Stomach smooth muscle (tissue), 2 donors: ENCODE data around the gene ARIH1.

Source experiments
- H3K27ac ChIP-seq: one replicate; pipeline ENCODE4 v1.7.0; 2013; ENCODE audit warnings: mild to moderate bottlenecking, low read length, inconsistent platforms
- H3K27me3 ChIP-seq, 2 donors: one replicate each; pipeline ENCODE4 v1.7.0; 2013; ENCODE audit warnings: low read length in 2 of 2; ENCODE audit not compliant: insufficient read depth in 2 of 2, control insufficient read depth in 1 of 2
- H3K36me3 ChIP-seq, 2 donors: one replicate each; pipeline ENCODE4 v1.7.0; 2013; ENCODE audit warnings: low read length in 2 of 2; ENCODE audit not compliant: control insufficient read depth in 2 of 2, insufficient read depth in 2 of 2
- H3K4me1 ChIP-seq: one replicate; pipeline ENCODE4 v1.7.0; 2013; ENCODE audit warnings: low read length; ENCODE audit not compliant: control insufficient read depth, insufficient read depth
- H3K4me3 ChIP-seq, 2 donors: one replicate each; pipeline ENCODE4 v1.7.0; 2013; ENCODE audit warnings: low read length in 2 of 2
- H3K9ac ChIP-seq, 2 donors: one replicate each; pipeline ENCODE4 v1.7.0; 2013; ENCODE audit warnings: low read length in 2 of 2, mild to moderate bottlenecking in 1 of 2
- H3K9me3 ChIP-seq, 2 donors: one replicate each; pipeline ENCODE4 v1.7.0; 2013; ENCODE audit warnings: low read length in 2 of 2; ENCODE audit not compliant: control insufficient read depth in 2 of 2
- donor health status: healthy.
- donor health status: Pancreatic carcinoma.

The ARIH1 gene

DNA sequence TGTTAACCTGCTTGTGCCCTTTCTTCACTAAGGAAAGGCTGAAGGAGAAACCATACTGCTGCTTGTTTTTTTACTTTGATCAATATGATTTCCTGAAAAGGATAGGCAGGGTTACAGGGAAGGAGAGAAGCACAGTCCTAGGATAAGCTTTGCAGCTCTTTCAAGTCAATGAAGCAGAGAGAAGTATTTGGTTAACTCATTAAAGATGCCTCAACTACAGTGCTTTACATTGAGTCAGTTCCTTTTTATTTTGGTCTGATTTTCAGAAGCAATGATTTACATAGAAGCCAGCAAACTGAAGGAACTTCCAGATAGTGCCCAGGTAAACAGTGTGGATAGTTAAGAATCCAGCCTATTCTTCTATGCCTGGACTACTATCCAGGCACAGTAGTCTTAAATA, 64.8 kb downstream of the ARIH1 start:
- Histone ChIP-seq H3K27me3 (no peaks in the 10 kb centered on the region), H3K36me3 (no peaks in the 10 kb centered on the region), H3K9me3 (no peaks in the 10 kb centered on the region), H3K4me1 (no peaks in the 10 kb centered on the region), H3K4me3 (no peak overlapping the region), H3K9ac (no peak overlapping the region), H3K27ac (no peak overlapping the region)

- Histone ChIP-seq H3K27ac (no peak overlapping the region), H3K4me1 (no peaks in the 10 kb centered on the region), H3K9ac (no peak overlapping the region), H3K9me3 (no peaks in the 10 kb centered on the region), H3K27me3 (no peaks in the 10 kb centered on the region), H3K4me3 (no peak overlapping the region), H3K36me3 (no peaks in the 10 kb centered on the region)
These were observed 66.6 kb downstream of the ARIH1 start for GRCh38 chr15:72540606-72541237.

- Histone ChIP-seq H3K36me3 (no peaks in the 10 kb centered on the region), H3K4me3 (no peak overlapping the region), H3K27me3 (no peaks in the 10 kb centered on the region), H3K9me3 (no peaks in the 10 kb centered on the region), H3K9ac (no peak overlapping the region), H3K4me1 (no peaks in the 10 kb centered on the region), H3K27ac (no peak overlapping the region)
These were observed 67.5 kb downstream of the ARIH1 start for GRCh38 chr15:72541674-72542073.

GRCh38 chr15:72545156-72545555, 71.0 kb downstream of the ARIH1 start:
- Histone ChIP-seq H3K9ac (no peak overlapping the region), H3K4me3 (no peak overlapping the region), H3K27ac (no peak overlapping the region), H3K27me3 (no peaks in the 10 kb centered on the region), H3K9me3 (no peaks in the 10 kb centered on the region), H3K36me3 (no peaks in the 10 kb centered on the region), H3K4me1 (no peaks in the 10 kb centered on the region)

- Histone ChIP-seq H3K9ac (no peak overlapping the region), H3K36me3 (peaks cover 6 to 7% of the 10 kb centered on the region in 2 donors), H3K27ac (no peak overlapping the region), H3K4me3 (no peak overlapping the region), H3K4me1 (no peaks in the 10 kb centered on the region), H3K9me3 (no peaks in the 10 kb centered on the region), H3K27me3 (no peaks in the 10 kb centered on the region)
These were observed 80.6 kb downstream of the ARIH1 start for GRCh38 chr15:72554471-72555425.

DNA sequence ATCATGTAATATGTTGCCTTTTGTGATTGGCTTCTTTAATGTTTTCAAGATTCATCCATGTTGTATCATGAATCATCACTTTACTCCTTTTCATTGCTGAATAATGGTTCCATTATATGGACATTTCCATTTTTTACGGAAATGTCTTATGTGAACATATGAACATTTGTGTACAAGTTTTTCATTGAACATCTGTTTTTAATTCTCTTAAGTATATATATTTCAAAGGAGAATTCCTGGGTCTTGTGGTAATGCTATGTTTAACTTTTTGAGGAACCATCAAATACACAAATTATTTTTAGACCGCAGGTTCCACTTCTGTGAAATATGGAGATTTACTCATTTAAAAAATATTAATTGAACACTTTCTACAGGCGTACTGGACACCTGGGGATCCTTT, 85.7 kb downstream of the ARIH1 start:
- Histone ChIP-seq H3K9ac (no peak overlapping the region), H3K27me3 (no peaks in the 10 kb centered on the region), H3K36me3 (peaks cover 11 to 18% of the 10 kb centered on the region in 2 donors), H3K27ac (no peak overlapping the region), H3K9me3 (no peaks in the 10 kb centered on the region), H3K4me1 (no peaks in the 10 kb centered on the region), H3K4me3 (no peak overlapping the region)

GRCh38 chr15:72560458-72560857, 86.3 kb downstream of the ARIH1 start:
- H3K4me3 ChIP-seq: no peak overlapping the region
- H3K27me3 ChIP-seq: no peaks in the 10 kb centered on the region
- H3K27ac ChIP-seq: no peak overlapping the region
- no peaks in the 10 kb centered on the region for H3K9me3 ChIP-seq
- H3K9ac ChIP-seq: no peak overlapping the region
- no peaks in the 10 kb centered on the region for H3K4me1 ChIP-seq
- H3K36me3 ChIP-seq: peaks cover 11 to 17% of the 10 kb centered on the region in 2 donors

DNA sequence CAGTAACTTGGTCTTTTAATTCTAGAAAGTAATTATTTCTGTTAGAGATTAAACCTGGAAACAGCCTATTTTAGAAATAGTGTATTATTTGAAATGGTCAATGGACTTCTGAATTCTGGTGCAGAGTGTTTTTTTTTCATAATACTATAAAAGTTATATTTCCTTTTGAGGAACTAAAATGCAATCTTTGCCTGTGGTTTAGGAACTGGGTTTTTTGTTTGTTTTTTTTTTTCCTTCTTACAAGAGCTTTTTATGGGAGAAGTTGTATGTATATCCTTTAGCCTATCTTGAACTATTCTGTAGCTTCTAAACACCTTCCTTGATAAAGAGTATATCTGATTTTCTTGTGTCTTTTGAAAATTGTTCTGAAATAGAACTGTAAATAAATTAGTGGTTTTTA, 88.3 kb downstream of the ARIH1 start:
- Histone ChIP-seq H3K27ac (no peak overlapping the region), H3K9me3 (no peaks in the 10 kb centered on the region), H3K27me3 (no peaks in the 10 kb centered on the region), H3K4me1 (no peaks in the 10 kb centered on the region), H3K4me3 (no peak overlapping the region), H3K9ac (no peak overlapping the region), H3K36me3 (peaks cover 9 to 21% of the 10 kb centered on the region in 2 donors)

GRCh38 chr15:72562878-72563277, 88.7 kb downstream of the ARIH1 start:
- H3K9ac ChIP-seq: no peak overlapping the region
- no peaks in the 10 kb centered on the region for H3K27me3 ChIP-seq
- H3K4me3 ChIP-seq: no peak overlapping the region
- peaks cover 9 to 23% of the 10 kb centered on the region in 2 donors for H3K36me3 ChIP-seq
- H3K4me1 ChIP-seq: no peaks in the 10 kb centered on the region
- H3K27ac ChIP-seq: no peak overlapping the region
- H3K9me3 ChIP-seq: no peaks in the 10 kb centered on the region

GRCh38 chr15:72564091-72564490, 90.0 kb downstream of the ARIH1 start:
- no peaks in the 10 kb centered on the region for H3K4me1 ChIP-seq
- H3K9me3 ChIP-seq: no peaks in the 10 kb centered on the region
- no peaks in the 10 kb centered on the region for H3K27me3 ChIP-seq
- no peak overlapping the region for H3K9ac ChIP-seq
- no peak overlapping the region for H3K4me3 ChIP-seq
- no peak overlapping the region for H3K27ac ChIP-seq
- H3K36me3 ChIP-seq: peaks cover 7 to 26% of the 10 kb centered on the region in 2 donors

DNA sequence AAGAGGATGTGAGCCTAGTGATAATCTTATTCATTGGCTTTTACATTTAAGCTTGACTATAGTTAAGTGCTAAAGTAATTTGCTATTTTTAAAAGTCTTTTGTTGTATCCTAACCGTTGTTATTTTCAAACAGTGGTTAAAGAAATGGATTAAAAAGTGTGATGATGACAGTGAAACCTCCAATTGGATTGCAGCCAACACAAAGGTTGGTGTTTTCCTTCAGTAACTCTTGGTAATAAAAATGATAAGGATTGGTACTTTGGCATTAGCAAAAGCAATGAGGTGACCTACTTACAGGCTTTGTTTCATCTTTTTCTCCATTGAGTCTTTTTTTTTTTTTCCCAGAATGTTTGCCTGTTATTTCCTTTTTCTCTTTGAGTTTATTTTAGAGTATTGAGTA, 92.8 kb downstream of the ARIH1 start:
- H3K9me3 ChIP-seq: no peaks in the 10 kb centered on the region
- no peak overlapping the region for H3K9ac ChIP-seq
- peaks cover 10 to 32% of the 10 kb centered on the region in 2 donors for H3K36me3 ChIP-seq

More for the DNA sequence above, 92.8 kb downstream of the ARIH1 start:
- Histone ChIP-seq H3K4me1 (no peaks in the 10 kb centered on the region), H3K27me3 (no peaks in the 10 kb centered on the region), H3K27ac (no peak overlapping the region), H3K4me3 (no peak overlapping the region)
